Nephron (organoid): Measurements from ENCODE around the gene LDAH.

Experiments used
- H3K27ac Mint-ChIP-seq, 3 experiments: 2 replicates each; pipeline ENCODE4 v1.8.0; 2020; ENCODE audit warnings: mixed read lengths in 3 of 3, mild to moderate bottlenecking in 2 of 3, moderate library complexity in 1 of 3
- H3K27me3 Mint-ChIP-seq: 2 replicates; pipeline ENCODE4 v1.8.0; 2021; ENCODE audit warnings: low read depth, mild to moderate bottlenecking, moderate library complexity, mixed read lengths
- H3K36me3 Mint-ChIP-seq: 2 replicates; pipeline ENCODE4 v1.8.0; 2020; ENCODE audit warnings: low read depth, mixed read lengths
- H3K4me1 Mint-ChIP-seq: 2 replicates; pipeline ENCODE4 v1.8.0; 2020; ENCODE audit warnings: mixed read lengths
- H3K4me3 Mint-ChIP-seq, 3 experiments: 2 replicates each; pipeline ENCODE4 v1.8.0; 2020; ENCODE audit warnings: mild to moderate bottlenecking in 3 of 3, mixed read lengths in 3 of 3, moderate library complexity in 2 of 3
- H3K9me3 Mint-ChIP-seq: 2 replicates; pipeline ENCODE4 v1.8.0; 2020; ENCODE audit warnings: mixed read lengths
- TF ChIP-seq, protein P1 (sequence below), 3 experiments: fragments of 200-600 bp; sonication (generic); IDR thresholded peaks; one replicate each; pipeline ENCODE4 v1.5.0; 2021; ENCODE audit warnings: antibody characterized with exemption in 3 of 3; ENCODE audit not compliant: unreplicated experiment in 3 of 3

Gene LDAH

DNA sequence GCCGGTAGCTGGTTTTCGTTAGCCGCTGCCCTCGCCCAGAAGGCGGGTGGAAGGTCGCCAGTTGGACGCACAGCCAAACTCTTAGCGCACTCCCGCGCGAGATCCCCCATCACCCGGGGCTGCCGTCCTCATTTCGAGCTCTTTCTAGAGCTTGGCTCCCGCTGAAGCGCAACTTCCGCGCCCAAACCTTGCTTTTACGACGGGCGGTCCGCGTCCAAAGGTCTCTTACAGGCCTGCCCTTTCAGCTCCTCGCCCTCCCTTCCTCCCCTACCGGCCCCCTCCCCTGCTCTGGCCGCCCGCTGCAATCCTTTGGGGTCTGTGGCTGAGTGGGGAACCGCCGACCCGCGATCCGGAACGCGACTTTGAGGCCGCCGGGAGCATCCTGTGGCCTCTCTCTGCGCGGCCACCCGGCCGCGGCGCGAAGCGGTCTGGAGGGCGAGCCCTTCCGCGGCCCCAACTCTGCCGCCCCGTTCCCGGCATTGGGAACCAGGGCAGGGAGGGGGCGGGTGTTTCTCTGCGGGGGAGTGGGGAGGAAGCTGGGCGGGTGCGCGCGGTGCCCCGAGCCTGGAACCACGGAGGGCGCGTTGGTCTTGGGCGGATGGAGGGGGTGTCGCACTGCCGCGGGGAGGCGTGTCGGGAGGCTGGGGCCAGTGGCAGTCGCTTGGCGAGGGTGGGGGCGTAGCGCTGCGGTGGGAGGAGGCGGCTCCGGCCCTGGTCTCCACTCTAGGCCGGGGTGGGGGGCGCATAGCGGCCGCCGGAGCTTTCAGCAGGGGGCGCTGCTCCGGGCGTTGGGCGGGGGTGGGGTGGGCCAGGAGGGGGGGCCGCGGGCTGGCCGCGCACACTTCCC, 156.4 kb downstream of the LDAH start, which contains the start of gene GDF7:
TSS of gene GDF7 (plus strand) at position 841 of the 847 bp plus-strand sequence. CDS start 96 bp downstream, outside the sequence.
- TF ChIP-seq, protein P1, sequence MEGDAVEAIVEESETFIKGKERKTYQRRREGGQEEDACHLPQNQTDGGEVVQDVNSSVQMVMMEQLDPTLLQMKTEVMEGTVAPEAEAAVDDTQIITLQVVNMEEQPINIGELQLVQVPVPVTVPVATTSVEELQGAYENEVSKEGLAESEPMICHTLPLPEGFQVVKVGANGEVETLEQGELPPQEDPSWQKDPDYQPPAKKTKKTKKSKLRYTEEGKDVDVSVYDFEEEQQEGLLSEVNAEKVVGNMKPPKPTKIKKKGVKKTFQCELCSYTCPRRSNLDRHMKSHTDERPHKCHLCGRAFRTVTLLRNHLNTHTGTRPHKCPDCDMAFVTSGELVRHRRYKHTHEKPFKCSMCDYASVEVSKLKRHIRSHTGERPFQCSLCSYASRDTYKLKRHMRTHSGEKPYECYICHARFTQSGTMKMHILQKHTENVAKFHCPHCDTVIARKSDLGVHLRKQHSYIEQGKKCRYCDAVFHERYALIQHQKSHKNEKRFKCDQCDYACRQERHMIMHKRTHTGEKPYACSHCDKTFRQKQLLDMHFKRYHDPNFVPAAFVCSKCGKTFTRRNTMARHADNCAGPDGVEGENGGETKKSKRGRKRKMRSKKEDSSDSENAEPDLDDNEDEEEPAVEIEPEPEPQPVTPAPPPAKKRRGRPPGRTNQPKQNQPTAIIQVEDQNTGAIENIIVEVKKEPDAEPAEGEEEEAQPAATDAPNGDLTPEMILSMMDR (IDR thresholded peaks at IDR 0.05; ENCODE audit: unreplicated experiment in 3 of 3): peak; percentile 24 to 38 (median 25)
- Mint-ChIP-seq H3K27ac (no peak within 1 kb of the TSS), H3K4me3 (peak within 1 kb of the TSS; percentile 75 to 81 (median 81)), H3K4me1 (peaks cover 9% of the 10 kb centered on the region), H3K27me3 (peaks cover 96% of the 10 kb centered on the region), H3K9me3 (no peaks in the 10 kb centered on the region), H3K36me3 (no peaks in the 10 kb centered on the region)

DNA sequence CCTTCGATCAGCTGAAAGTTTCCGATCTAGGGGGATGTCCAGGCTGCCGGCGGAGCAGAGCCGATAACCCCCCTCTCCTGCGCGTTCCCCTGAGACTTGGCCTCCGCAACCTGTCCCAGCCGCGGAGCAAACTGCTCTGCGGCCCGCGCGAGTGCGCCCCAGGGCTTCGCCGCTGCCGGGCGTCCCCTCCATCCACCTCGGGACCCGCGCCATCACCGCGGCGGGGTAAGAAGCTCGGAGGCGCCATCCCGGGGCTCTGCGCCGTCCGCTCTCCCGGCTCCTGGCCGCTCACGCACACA, 156.9 kb downstream of the LDAH start:
- H3K4me3 Mint-ChIP-seq: peak overlapping the region; percentile 75 to 81 (median 80)
- no peak overlapping the region for H3K27ac Mint-ChIP-seq
- TF ChIP-seq, protein P1 (IDR thresholded peaks at IDR 0.05; ENCODE audit: unreplicated experiment in 3 of 3): no peak
- H3K36me3 Mint-ChIP-seq: no peaks in the 10 kb centered on the region
- H3K27me3 Mint-ChIP-seq: peaks cover 96% of the 10 kb centered on the region
- H3K4me1 Mint-ChIP-seq: peaks cover 9% of the 10 kb centered on the region
- H3K9me3 Mint-ChIP-seq: no peaks in the 10 kb centered on the region

DNA sequence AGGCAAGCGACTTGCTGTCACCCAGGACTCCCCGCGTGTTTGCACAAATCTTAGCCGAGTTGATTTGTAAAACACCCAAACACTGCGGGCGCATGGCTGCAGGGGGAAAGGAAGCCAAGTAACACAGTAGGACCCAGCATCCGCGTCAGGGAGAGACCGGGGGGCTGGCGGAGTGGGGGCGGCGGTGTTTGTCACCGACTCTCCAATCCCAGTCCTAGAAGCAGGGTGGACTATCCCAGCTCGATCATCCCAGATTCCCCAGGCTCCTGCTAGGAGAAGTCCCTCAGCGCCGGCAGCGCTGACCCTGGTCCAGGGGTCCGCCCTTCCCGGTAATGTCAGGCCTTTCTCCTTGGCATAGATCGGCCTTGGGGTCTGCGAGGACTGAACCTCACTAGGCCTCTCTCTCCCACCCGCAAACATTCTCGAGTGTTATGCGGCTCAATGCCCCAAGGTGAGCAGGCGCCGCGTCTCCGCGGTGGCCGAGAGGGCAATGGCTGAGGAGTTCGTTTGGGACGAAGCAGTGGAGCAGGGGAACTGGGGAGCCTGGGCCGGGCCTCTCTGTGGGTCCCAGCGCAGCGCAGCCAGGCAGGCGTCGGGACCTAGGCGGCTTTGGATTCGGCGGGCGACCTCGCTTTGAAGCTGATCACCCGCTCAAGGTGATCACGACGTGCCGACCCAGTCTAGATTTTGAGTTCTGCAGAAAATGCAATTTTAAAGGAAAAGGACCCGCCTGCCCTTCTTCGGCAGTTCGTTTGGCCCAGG, 157.5 kb downstream of the LDAH start:
- H3K27me3 Mint-ChIP-seq: peaks cover 96% of the 10 kb centered on the region
- peaks cover 9% of the 10 kb centered on the region for H3K4me1 Mint-ChIP-seq

DNA sequence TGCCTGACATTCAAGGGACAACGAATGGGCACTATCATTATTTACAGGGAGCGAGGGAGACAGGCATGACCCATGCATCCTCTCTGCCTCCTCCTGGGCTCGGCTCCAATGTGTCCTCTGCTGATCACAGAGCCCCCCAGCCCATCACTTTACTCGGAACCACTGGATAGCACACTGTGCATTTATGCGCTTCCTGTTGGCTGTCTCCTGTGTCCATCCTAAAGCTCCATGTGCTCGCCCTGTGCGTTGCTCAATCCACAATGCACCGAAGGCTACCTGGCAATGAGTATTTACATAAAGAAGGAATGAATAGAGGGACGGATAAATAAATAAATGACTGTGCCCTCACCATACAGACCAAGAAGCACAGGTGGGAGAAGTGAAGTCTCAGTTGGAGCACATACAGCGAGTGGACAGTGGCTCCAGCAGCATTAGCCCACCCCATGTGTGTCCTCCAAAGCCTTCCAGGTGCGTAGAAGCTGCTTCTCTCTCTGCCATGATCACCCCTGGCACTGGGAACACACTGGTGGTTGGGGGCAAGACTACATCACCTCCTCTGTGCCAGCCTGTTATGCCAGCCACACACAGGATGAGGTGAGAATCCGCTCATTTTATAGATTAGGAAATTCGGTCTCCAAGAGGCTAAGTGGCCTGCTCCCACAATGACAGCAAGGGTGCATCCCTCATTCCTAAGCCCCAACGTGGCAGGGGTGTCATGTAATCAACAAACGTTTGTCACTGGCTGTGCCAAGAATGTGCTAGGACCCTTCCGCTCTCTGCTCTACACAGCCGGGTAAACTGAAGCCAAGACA, 158.3 kb downstream of the LDAH start:
- peaks cover 96% of the 10 kb centered on the region for H3K27me3 Mint-ChIP-seq
- no peaks in the 10 kb centered on the region for H3K36me3 Mint-ChIP-seq
- H3K4me1 Mint-ChIP-seq: peaks cover 9% of the 10 kb centered on the region
- peak overlapping the region; percentile 56 to 75 (median 72) for H3K4me3 Mint-ChIP-seq
- H3K9me3 Mint-ChIP-seq: no peaks in the 10 kb centered on the region
- TF ChIP-seq, protein P1 (IDR thresholded peaks at IDR 0.05; ENCODE audit: unreplicated experiment in 3 of 3): no peak
- no peak overlapping the region for H3K27ac Mint-ChIP-seq

More for the DNA sequence above, 157.5 kb downstream of the LDAH start:
- H3K4me3 Mint-ChIP-seq: peak overlapping the region; percentile 68 to 75 (median 72)
- no peaks in the 10 kb centered on the region for H3K9me3 Mint-ChIP-seq
- no peaks in the 10 kb centered on the region for H3K36me3 Mint-ChIP-seq
- H3K27ac Mint-ChIP-seq: no peak overlapping the region
- TF ChIP-seq, protein P1 (IDR thresholded peaks at IDR 0.05; ENCODE audit: unreplicated experiment in 3 of 3): no peak

DNA sequence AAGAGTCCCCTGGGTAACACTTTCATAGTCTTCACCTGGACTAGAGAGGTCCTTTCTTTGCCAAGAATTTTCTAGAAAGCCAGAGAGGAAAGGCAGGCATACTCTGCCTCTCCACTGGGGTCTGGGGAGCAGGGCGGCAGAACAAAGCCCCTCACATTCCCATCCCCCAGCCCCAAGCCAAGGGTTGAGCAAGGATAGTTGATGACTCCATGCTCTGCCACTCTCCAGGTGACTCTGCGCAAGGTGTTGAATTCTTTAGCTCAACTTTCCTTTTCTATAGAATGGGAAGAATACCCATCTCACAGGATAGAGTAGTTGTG, 158.9 kb downstream of the LDAH start:
- TF ChIP-seq, protein P1 (IDR thresholded peaks at IDR 0.05; ENCODE audit: unreplicated experiment in 3 of 3): no peak
- H3K4me3 Mint-ChIP-seq: peak overlapping the region; percentile 13 to 56 (median 45)
- no peaks in the 10 kb centered on the region for H3K36me3 Mint-ChIP-seq
- H3K27ac Mint-ChIP-seq: no peak overlapping the region
- peaks cover 9% of the 10 kb centered on the region for H3K4me1 Mint-ChIP-seq
- peaks cover 96% of the 10 kb centered on the region for H3K27me3 Mint-ChIP-seq
- H3K9me3 Mint-ChIP-seq: no peaks in the 10 kb centered on the region
